IMR-90 (cell line): ENCODE data around the gene TNS3.

ENCODE experiments used
- BHLHE40 ChIP-seq: fragments of 150-350 bp; IDR thresholded peaks from 2 replicates; pipeline ENCODE4 v1.6.1; 2016; ENCODE audit warnings: mild to moderate bottlenecking, low read depth, low read length
- CEBPB ChIP-seq: IDR thresholded peaks from 2 replicates; pipeline ENCODE4 v1.6.1; 2012; ENCODE audit warnings: low read depth, low read length, improper control_type of control experiment
- CTCF ChIP-seq: conservative IDR thresholded peaks from 2 replicates; pipeline ENCODE4 v1.5.1; 2012; ENCODE audit warnings: mild to moderate bottlenecking, low read depth, low read length, improper control_type of control experiment
- FOS ChIP-seq: fragments of 150-350 bp; IDR thresholded peaks from 2 replicates; pipeline ENCODE4 v1.6.1; 2016; ENCODE audit warnings: low read depth, low read length
- MAFK ChIP-seq: IDR thresholded peaks from 2 replicates; pipeline ENCODE4 v1.6.1; 2012; ENCODE audit warnings: low read depth, low read length, improper control_type of control experiment
- MAZ ChIP-seq: IDR thresholded peaks from 2 replicates; pipeline ENCODE4 v1.6.1; 2012; ENCODE audit warnings: low read depth, mild to moderate bottlenecking, low read length, improper control_type of control experiment, moderate library complexity, borderline replicate concordance
- MXI1 ChIP-seq: IDR thresholded peaks from 2 replicates; pipeline ENCODE4 v1.6.1; 2012; ENCODE audit warnings: low read depth, mild to moderate bottlenecking, low read length, moderate library complexity, borderline replicate concordance
- NFE2L2 ChIP-seq: fragments of 150-350 bp; IDR thresholded peaks from 2 replicates; pipeline ENCODE4 v1.6.1; 2016; ENCODE audit warnings: low read depth, mild to moderate bottlenecking, low read length
- POLR2A ChIP-seq: IDR thresholded peaks from 2 replicates; pipeline ENCODE4 v1.6.1; 2012; ENCODE audit warnings: mild to moderate bottlenecking, low read depth, low read length
- RAD21 ChIP-seq: IDR thresholded peaks from 2 replicates; pipeline ENCODE4 v1.6.1; 2012; ENCODE audit warnings: low read length, improper control_type of control experiment
- RCOR1 ChIP-seq: IDR thresholded peaks from 2 replicates; pipeline ENCODE4 v1.6.1; 2012; ENCODE audit warnings: mild to moderate bottlenecking, low read length, improper control_type of control experiment; ENCODE audit not compliant: insufficient replicate concordance
- SMC3 ChIP-seq: fragments of 150-350 bp; IDR thresholded peaks from 2 replicates; pipeline ENCODE4 v1.6.1; 2016; ENCODE audit warnings: low read depth, mild to moderate bottlenecking, antibody characterized with exemption, low read length, moderate library complexity
- USF2 ChIP-seq: fragments of 150-350 bp; IDR thresholded peaks from 2 replicates; pipeline ENCODE4 v1.6.1; 2017; ENCODE audit warnings: mild to moderate bottlenecking, antibody characterized with exemption, low read length, low read depth
- TF ChIP-seq, protein P1 (sequence below): fragments of 150-350 bp; IDR thresholded peaks from 2 replicates; pipeline ENCODE4 v1.6.1; 2016; ENCODE audit warnings: low read depth, mild to moderate bottlenecking, low read length, moderate library complexity, borderline replicate concordance

- TF ChIP-seq BHLHE40 (no peak), CTCF (no peak), FOS (no peak), RAD21 (no peak), POLR2A (no peak), NFE2L2 (no peak), MAFK (no peak), MXI1 (no peak), CEBPB (no peak), USF2 (no peak), SMC3 (no peak), RCOR1 (no peak), MAZ (no peak)
- TF ChIP-seq, protein P1, sequence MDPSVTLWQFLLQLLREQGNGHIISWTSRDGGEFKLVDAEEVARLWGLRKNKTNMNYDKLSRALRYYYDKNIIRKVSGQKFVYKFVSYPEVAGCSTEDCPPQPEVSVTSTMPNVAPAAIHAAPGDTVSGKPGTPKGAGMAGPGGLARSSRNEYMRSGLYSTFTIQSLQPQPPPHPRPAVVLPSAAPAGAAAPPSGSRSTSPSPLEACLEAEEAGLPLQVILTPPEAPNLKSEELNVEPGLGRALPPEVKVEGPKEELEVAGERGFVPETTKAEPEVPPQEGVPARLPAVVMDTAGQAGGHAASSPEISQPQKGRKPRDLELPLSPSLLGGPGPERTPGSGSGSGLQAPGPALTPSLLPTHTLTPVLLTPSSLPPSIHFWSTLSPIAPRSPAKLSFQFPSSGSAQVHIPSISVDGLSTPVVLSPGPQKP = no peak
Observed at GRCh38 chr7:47303695-47304453, 278.0 kb downstream of the TNS3 start.
